ENCODE data around the gene UTP11. TPM values are rescaled to one million over a fixed set of nuclear protein-coding genes. Genes with fewer than 3 reads are reported as not detected.
"Not testable (repeated sequence)": the region's sequence is repeated elsewhere in the genome, so short reads cannot be mapped to it uniquely, and the experiment has no call there.

The UTP11 gene
- total RNA-seq (10 to 100 TPM; 11.0 to 17.8 TPM), polyA plus RNA-seq (10 to 100 TPM; 11.0 to 12.6 TPM)

GRCh38 chr1:38012363-38013226 lies at the start of gene UTP11:
Gene UTP11 (plus strand): TSS chr1:38012734. CDS start chr1:38012803, 69 bp downstream.
- WGBS: under 1% methylated on average over 49 of the region's 49 CpGs
- Histone ChIP-seq H3K4me3 (ENCODE audit: low read depth in 1 of 3, low read length in 3 of 3) (peak within 1 kb of the TSS; percentile 65 to 97 (median 91)), H3K27me3 (ENCODE audit: control insufficient read depth in 4 of 4, insufficient read depth in 4 of 4, low read length in 3 of 4) (no peaks in the 10 kb centered on the region), H3K36me3 (ENCODE audit: control insufficient read depth in 4 of 4, insufficient read depth in 3 of 4, low read depth in 1 of 4, low read length in 3 of 4) (peaks cover 1 to 19% (median 12%) of the 10 kb centered on the region in 4 donors), H3K9me3 (ENCODE audit: control insufficient read depth in 4 of 4, low read length in 3 of 4) (no peaks in the 10 kb centered on the region), H3K4me1 (ENCODE audit: control insufficient read depth in 4 of 4, insufficient read depth in 4 of 4, low read length in 3 of 4) (peaks cover 5 to 30% (median 20%) of the 10 kb centered on the region in 4 donors), H3K27ac (ENCODE audit: low read depth in 1 of 2, low read length in 2 of 2) (peak within 1 kb of the TSS; percentile 69 to 85), H3K9ac (ENCODE audit: low read depth in 1 of 2, low read length in 2 of 2) (peak within 1 kb of the TSS; percentile 93)
- TF ChIP-seq FOXA1 (IDR thresholded peaks at IDR 0.05) (peak; percentile 21), RAD21 (IDR thresholded peaks at IDR 0.05) (peak; percentile 12 to 21), EGR1 (IDR thresholded peaks at IDR 0.05; ENCODE audit: low read depth in 2 of 2) (peak; percentile 42 to 82), YY1 (IDR thresholded peaks at IDR 0.05) (peak; percentile 94), REST (IDR thresholded peaks at IDR 0.05) (peak; percentile 90), RXRA (IDR thresholded peaks at IDR 0.05) (peak; percentile 21 to 39), ATF3 (IDR thresholded peaks at IDR 0.05) (peak; percentile 56), ZBTB33 (IDR thresholded peaks at IDR 0.05) (peak; percentile 97), TAF1 (conservative IDR thresholded peaks at IDR 0.05) (peak; percentile 96), GABPA (IDR thresholded peaks at IDR 0.05 in 1 of 2, conservative IDR thresholded peaks at IDR 0.05 in 1 of 2) (peak; percentile 98 to 99), HNF4G (IDR thresholded peaks at IDR 0.05) (no peak), MAX (IDR thresholded peaks at IDR 0.05) (peak; percentile 100), JUND (IDR thresholded peaks at IDR 0.05) (peak; percentile 15 to 40), SP1 (IDR thresholded peaks at IDR 0.05) (peak; percentile 77), FOXA2 (IDR thresholded peaks at IDR 0.05) (no peak), CTCF (IDR thresholded peaks at IDR 0.05; ENCODE audit: low read depth, low read length, missing input control) (no peak), HNF4A (conservative IDR thresholded peaks at IDR 0.05) (no peak), NR2F2 (IDR thresholded peaks at IDR 0.05) (peak; percentile 22)
- peak; percentile 92 for DNase-seq (ENCODE audit: low spot score)

GRCh38 chr1:37964106-37964505 lies 48.4 kb upstream of the UTP11 start:
- not testable (repeated sequence) for H3K27ac ChIP-seq (ENCODE audit: low read depth in 1 of 2, low read length in 2 of 2); H3K4me1 ChIP-seq (ENCODE audit: control insufficient read depth in 4 of 4, insufficient read depth in 4 of 4, low read length in 3 of 4); DNase-seq (ENCODE audit: low spot score); H3K27me3 ChIP-seq (ENCODE audit: control insufficient read depth in 4 of 4, insufficient read depth in 4 of 4, low read length in 3 of 4); H3K9ac ChIP-seq (ENCODE audit: low read depth in 1 of 2, low read length in 2 of 2); H3K4me3 ChIP-seq (ENCODE audit: low read depth in 1 of 3, low read length in 3 of 3); H3K9me3 ChIP-seq (ENCODE audit: control insufficient read depth in 4 of 4, low read length in 3 of 4)
- H3K36me3 ChIP-seq (ENCODE audit: control insufficient read depth in 4 of 4, insufficient read depth in 3 of 4, low read depth in 1 of 4, low read length in 3 of 4): peaks cover 12 to 53% (median 37%) of the 10 kb centered on the region in 4 donors
- 90% methylated on average over 12 of the region's 12 CpGs for WGBS
